Right renal cortex interstitium (tissue), 3 donors: ENCODE measurements around the gene SUN5. TPM values are rescaled to one million over a fixed set of nuclear protein-coding genes. Genes with fewer than 3 reads are reported as not detected.

ENCODE experiments used
- polyA plus RNA-seq, 3 donors: library from polyadenylated mRNA; unstranded; fragments of 120-200 nt; gene quantifications; one replicate each; pipeline ENCODE4 v1.2.1, GENCODE V29; 2013; ENCODE audit not compliant: insufficient read length in 3 of 3

SUN5 gene
- polyA plus RNA-seq, 3 donors: not detected

Other genes starting within 250 kb of the SUN5 start
- gene DNMT3B, start 242.0 kb downstream of the SUN5 start, polyA plus RNA-seq: 1 to 10 TPM; 6.4 to 7.0 (median 6.9) TPM
- 100 to 1,000 TPM; 112 to 130 (median 120) TPM for gene MAPRE1, start 184.5 kb downstream of the SUN5 start, polyA plus RNA-seq
- gene EFCAB8, start 145.5 kb downstream of the SUN5 start, polyA plus RNA-seq: under 1 TPM in 2 of 3 donors, not detected in 1; 0.06 to 0.33 TPM
- gene BPIFB2, start 3.3 kb upstream of the SUN5 start, polyA plus RNA-seq: not detected
- not detected for gene BPIFB6, start 27.2 kb upstream of the SUN5 start, polyA plus RNA-seq
- not detected for gene BPIFB3, start 49.5 kb upstream of the SUN5 start, polyA plus RNA-seq
- not detected for gene BPIFB4, start 75.2 kb upstream of the SUN5 start, polyA plus RNA-seq
- under 1 TPM in 1 of 3 donors, not detected in 2; 0.17 TPM for gene BPIFA2, start 163.7 kb upstream of the SUN5 start, polyA plus RNA-seq
- gene BPIFA3, start 212.9 kb upstream of the SUN5 start, polyA plus RNA-seq: not detected
- gene BPIFA1, start 231.6 kb upstream of the SUN5 start, polyA plus RNA-seq: not detected